ENCODE data around the gene HK2.

The HK2 gene

DNA sequence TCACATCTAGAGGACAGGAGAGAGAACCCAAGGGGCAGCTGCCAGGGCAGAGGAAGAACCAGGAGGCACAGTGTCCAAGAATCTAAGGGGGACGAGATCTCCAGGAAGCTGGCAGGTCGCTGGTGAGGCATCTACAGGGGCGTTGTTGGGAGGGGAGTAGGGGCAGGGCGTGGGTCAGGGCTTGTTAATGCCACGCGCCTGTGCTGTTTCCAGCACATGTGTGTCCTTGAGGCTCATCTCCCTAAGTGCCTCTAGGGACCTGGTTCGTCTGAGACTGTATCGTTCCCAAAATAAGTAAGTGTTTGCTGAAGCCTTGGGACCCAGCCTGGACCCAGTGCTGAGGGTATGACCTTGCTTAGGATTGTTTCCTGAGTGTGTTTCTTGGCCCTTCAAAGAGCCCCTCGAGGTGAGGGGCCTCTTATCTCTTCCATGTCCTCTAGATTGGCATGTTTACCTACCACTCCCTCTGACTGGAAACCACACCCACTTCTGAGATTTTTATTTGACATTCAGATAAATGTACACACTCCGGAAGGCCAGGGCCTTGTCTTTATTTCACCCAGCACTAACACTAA lies 22.2 kb downstream of the HK2 start:
- Histone ChIP-seq H3K9me2 (ENCODE audit: low read depth, low read length) (no peaks in the 10 kb centered on the region), H3K79me2 (ENCODE audit: insufficient read depth, low read length) (peaks cover 19% of the 10 kb centered on the region; the same call in 1 of the 2 replicates), H3K27me3 (ENCODE audit: insufficient read depth, low read length) (no peaks in the 10 kb centered on the region), H3F3A (ENCODE audit: insufficient read depth, low read length) (no peaks in the 10 kb centered on the region), H3K4me3 (ENCODE audit: low read depth, low read length, poor library complexity, severe bottlenecking) (no peak overlapping the region), H3K4me2 (ENCODE audit: low read length) (no peak overlapping the region), H2AFZ (ENCODE audit: low read length) (no peak overlapping the region), H3K27ac (ENCODE audit: low read depth, low read length, poor library complexity, severe bottlenecking) (no peak overlapping the region), H3K4me1 (ENCODE audit: insufficient read depth, low read length, severe bottlenecking) (no peaks in the 10 kb centered on the region), H3K9me3 (ENCODE audit: low read length) (no peaks in the 10 kb centered on the region), H3K9ac (ENCODE audit: low read length) (no peak overlapping the region), H4K20me1 (ENCODE audit: insufficient read depth, low read length) (no peaks in the 10 kb centered on the region), H3K36me3 (ENCODE audit: insufficient read depth, low read length) (peaks cover 63% of the 10 kb centered on the region)
- TF ChIP-seq EZH2 (IDR thresholded peaks at IDR 0.05; ENCODE audit: borderline replicate concordance, low read length), result no peak
- TF ChIP-seq, protein P1, sequence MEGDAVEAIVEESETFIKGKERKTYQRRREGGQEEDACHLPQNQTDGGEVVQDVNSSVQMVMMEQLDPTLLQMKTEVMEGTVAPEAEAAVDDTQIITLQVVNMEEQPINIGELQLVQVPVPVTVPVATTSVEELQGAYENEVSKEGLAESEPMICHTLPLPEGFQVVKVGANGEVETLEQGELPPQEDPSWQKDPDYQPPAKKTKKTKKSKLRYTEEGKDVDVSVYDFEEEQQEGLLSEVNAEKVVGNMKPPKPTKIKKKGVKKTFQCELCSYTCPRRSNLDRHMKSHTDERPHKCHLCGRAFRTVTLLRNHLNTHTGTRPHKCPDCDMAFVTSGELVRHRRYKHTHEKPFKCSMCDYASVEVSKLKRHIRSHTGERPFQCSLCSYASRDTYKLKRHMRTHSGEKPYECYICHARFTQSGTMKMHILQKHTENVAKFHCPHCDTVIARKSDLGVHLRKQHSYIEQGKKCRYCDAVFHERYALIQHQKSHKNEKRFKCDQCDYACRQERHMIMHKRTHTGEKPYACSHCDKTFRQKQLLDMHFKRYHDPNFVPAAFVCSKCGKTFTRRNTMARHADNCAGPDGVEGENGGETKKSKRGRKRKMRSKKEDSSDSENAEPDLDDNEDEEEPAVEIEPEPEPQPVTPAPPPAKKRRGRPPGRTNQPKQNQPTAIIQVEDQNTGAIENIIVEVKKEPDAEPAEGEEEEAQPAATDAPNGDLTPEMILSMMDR (IDR thresholded peaks at IDR 0.05; ENCODE audit: low read length), result no peak

- H3K4me1 ChIP-seq (ENCODE audit: insufficient read depth, low read length, severe bottlenecking), result no peaks in the 10 kb centered on the region
- H2AFZ ChIP-seq (ENCODE audit: low read length), result no peak overlapping the region
- H3K9me3 ChIP-seq (ENCODE audit: low read length), result no peaks in the 10 kb centered on the region
- H4K20me1 ChIP-seq (ENCODE audit: insufficient read depth, low read length), result no peaks in the 10 kb centered on the region
- H3F3A ChIP-seq (ENCODE audit: insufficient read depth, low read length), result no peaks in the 10 kb centered on the region
- H3K79me2 ChIP-seq (ENCODE audit: insufficient read depth, low read length), result peaks cover 14% of the 10 kb centered on the region; the same call in 1 of the 2 replicates
- H3K4me3 ChIP-seq (ENCODE audit: low read depth, low read length, poor library complexity, severe bottlenecking), result no peak overlapping the region
- no peaks in the 10 kb centered on the region for H3K9me2 ChIP-seq (ENCODE audit: low read depth, low read length)
- no peak overlapping the region for H3K27ac ChIP-seq (ENCODE audit: low read depth, low read length, poor library complexity, severe bottlenecking)
- no peak overlapping the region for H3K9ac ChIP-seq (ENCODE audit: low read length)
- no peaks in the 10 kb centered on the region for H3K27me3 ChIP-seq (ENCODE audit: insufficient read depth, low read length)
- H3K36me3 ChIP-seq (ENCODE audit: insufficient read depth, low read length), result peaks cover 64% of the 10 kb centered on the region
- TF ChIP-seq EZH2 (IDR thresholded peaks at IDR 0.05; ENCODE audit: borderline replicate concordance, low read length), result no peak
- TF ChIP-seq, protein P1 (IDR thresholded peaks at IDR 0.05; ENCODE audit: low read length), result no peak
- no peak overlapping the region for H3K4me2 ChIP-seq (ENCODE audit: low read length)
Measured at GRCh38 chr2:74856599-74856998, 22.7 kb downstream of the HK2 start.

- Histone ChIP-seq H3K9ac (ENCODE audit: low read length) (no peak overlapping the region), H3K4me2 (ENCODE audit: low read length) (no peak overlapping the region), H3K4me3 (ENCODE audit: low read depth, low read length, poor library complexity, severe bottlenecking) (no peak overlapping the region), H3K79me2 (ENCODE audit: insufficient read depth, low read length) (peaks cover 8% of the 10 kb centered on the region; the same call in 1 of the 2 replicates), H3K9me2 (ENCODE audit: low read depth, low read length) (no peaks in the 10 kb centered on the region), H3K9me3 (ENCODE audit: low read length) (no peaks in the 10 kb centered on the region), H3K4me1 (ENCODE audit: insufficient read depth, low read length, severe bottlenecking) (no peaks in the 10 kb centered on the region), H2AFZ (ENCODE audit: low read length) (no peak overlapping the region), H3K27ac (ENCODE audit: low read depth, low read length, poor library complexity, severe bottlenecking) (no peak overlapping the region), H3K36me3 (ENCODE audit: insufficient read depth, low read length) (peaks cover 65% of the 10 kb centered on the region), H4K20me1 (ENCODE audit: insufficient read depth, low read length) (no peaks in the 10 kb centered on the region), H3K27me3 (ENCODE audit: insufficient read depth, low read length) (no peaks in the 10 kb centered on the region), H3F3A (ENCODE audit: insufficient read depth, low read length) (no peaks in the 10 kb centered on the region)
- TF ChIP-seq EZH2 (IDR thresholded peaks at IDR 0.05; ENCODE audit: borderline replicate concordance, low read length), result no peak
- TF ChIP-seq, protein P1 (IDR thresholded peaks at IDR 0.05; ENCODE audit: low read length), result no peak
Measured at GRCh38 chr2:74857215-74857614, 23.3 kb downstream of the HK2 start.
